OCI-LY1 (cell line): ENCODE data around the gene ZC3H11A.

Experiments used
- H2AFZ ChIP-seq: fragments of 200-600 bp; sonication (generic), shearing (Covaris generic); 2 replicates; pipeline ENCODE4 v1.6.0; 2014; ENCODE audit warnings: antibody characterized with exemption, mild to moderate bottlenecking, low read length
- H3F3A ChIP-seq: fragments of 200-600 bp; sonication (generic), shearing (Covaris generic); 2 replicates; pipeline ENCODE4 v1.6.0; 2014; ENCODE audit warnings: mild to moderate bottlenecking, antibody characterized with exemption, low read length, moderate library complexity; ENCODE audit not compliant: insufficient read depth
- H3K27ac ChIP-seq: fragments of 200-600 bp; sonication (generic); 2 replicates; pipeline ENCODE4 v1.5.1; 2014; ENCODE audit warnings: low read length, mixed run types, mild to moderate bottlenecking, low read depth; ENCODE audit not compliant: poor library complexity, severe bottlenecking
- H3K27me3 ChIP-seq: fragments of 200-600 bp; sonication (generic); 2 replicates; pipeline ENCODE4 v1.6.0; 2014; ENCODE audit warnings: antibody characterized with exemption, mild to moderate bottlenecking, low read length, moderate library complexity; ENCODE audit not compliant: insufficient read depth
- H3K36me3 ChIP-seq: fragments of 200-600 bp; sonication (generic); 2 replicates; pipeline ENCODE4 v1.6.1; 2014; ENCODE audit warnings: mild to moderate bottlenecking, antibody characterized with exemption, low read length, moderate library complexity, mixed read lengths; ENCODE audit not compliant: insufficient read depth
- H3K4me1 ChIP-seq: fragments of 200-600 bp; sonication (generic); 2 replicates; pipeline ENCODE4 v1.5.1; 2014; ENCODE audit warnings: mild to moderate bottlenecking, low read length, moderate library complexity; ENCODE audit not compliant: insufficient read depth, severe bottlenecking
- H3K4me2 ChIP-seq: fragments of 200-600 bp; sonication (generic), shearing (Covaris generic); 2 replicates; pipeline ENCODE4 v1.6.1; 2014; ENCODE audit warnings: low read length
- H3K4me3 ChIP-seq: fragments of 200-600 bp; sonication (generic); 2 replicates; pipeline ENCODE4 v1.5.1; 2014; ENCODE audit warnings: low read length, low read depth, mild to moderate bottlenecking, mixed read lengths; ENCODE audit not compliant: poor library complexity, severe bottlenecking
- H3K79me2 ChIP-seq: fragments of 200-600 bp; shearing (Covaris generic); 2 replicates; pipeline ENCODE4 v1.6.1; 2016; ENCODE audit warnings: mixed run types, low read length, mixed read lengths; ENCODE audit not compliant: insufficient read depth
- H3K9ac ChIP-seq: fragments of 200-600 bp; sonication (generic), shearing (Covaris generic); 2 replicates; pipeline ENCODE4 v1.6.1; 2014; ENCODE audit warnings: mild to moderate bottlenecking, low read length, mixed read lengths
- H3K9me2 ChIP-seq: fragments of 200-600 bp; sonication (generic), shearing (Covaris generic); 2 replicates; pipeline ENCODE4 v1.6.1; 2014; ENCODE audit warnings: low read depth, mild to moderate bottlenecking, low read length, mixed read lengths
- H3K9me3 ChIP-seq: fragments of 200-600 bp; shearing (Covaris generic); 2 replicates; pipeline ENCODE4 v1.6.1; 2014; ENCODE audit warnings: low read length, mixed read lengths
- H4K20me1 ChIP-seq: fragments of 200-600 bp; sonication (generic), shearing (Covaris generic); 2 replicates; pipeline ENCODE4 v1.6.0; 2016; ENCODE audit warnings: mild to moderate bottlenecking, low read length; ENCODE audit not compliant: insufficient read depth
- CTCF ChIP-seq: fragments of 200-600 bp; sonication (generic), shearing (Covaris generic); IDR thresholded peaks from 2 replicates; pipeline ENCODE4 v1.5.1; 2017; ENCODE audit warnings: mild to moderate bottlenecking, antibody characterized with exemption, low read length, moderate library complexity, mixed read lengths
- EZH2 ChIP-seq: fragments of 200-600 bp; sonication (generic), shearing (Covaris generic); IDR thresholded peaks from 2 replicates; pipeline ENCODE4 v1.8.0; 2017; ENCODE audit warnings: borderline replicate concordance, mixed run types, mild to moderate bottlenecking, antibody characterized with exemption, low read length, moderate library complexity, mixed read lengths

The ZC3H11A gene

GRCh38 chr1:203772836-203773235, 22.6 kb upstream of the ZC3H11A start:
- TF ChIP-seq CTCF (no peak), EZH2 (no peak)
- Histone ChIP-seq H3K36me3 (peaks cover 64% of the 10 kb centered on the region), H3K4me3 (no peak overlapping the region)

GRCh38 chr1:203776636-203777035, 18.8 kb upstream of the ZC3H11A start:
- TF ChIP-seq EZH2 (no peak), CTCF (peak; percentile 49; the same call in 1 of the 2 replicates)
- no peaks in the 10 kb centered on the region for H3K79me2 ChIP-seq
- peaks cover 43% of the 10 kb centered on the region for H3K36me3 ChIP-seq
- H3K9me3 ChIP-seq: no peaks in the 10 kb centered on the region
- no peak overlapping the region for H3K27ac ChIP-seq
- no peak overlapping the region for H3K9ac ChIP-seq
- H4K20me1 ChIP-seq: no peaks in the 10 kb centered on the region
- no peak overlapping the region for H3K4me2 ChIP-seq
- no peak overlapping the region for H3K4me3 ChIP-seq
- H2AFZ ChIP-seq: no peak overlapping the region
- H3F3A ChIP-seq: no peaks in the 10 kb centered on the region
- no peaks in the 10 kb centered on the region for H3K4me1 ChIP-seq
- H3K27me3 ChIP-seq: no peaks in the 10 kb centered on the region
- H3K9me2 ChIP-seq: no peaks in the 10 kb centered on the region

More at GRCh38 chr1:203772836-203773235, 22.6 kb upstream of the ZC3H11A start:
- H3K79me2 ChIP-seq: no peaks in the 10 kb centered on the region
- H3K4me2 ChIP-seq: no peak overlapping the region
- H2AFZ ChIP-seq: no peak overlapping the region
- H3K27ac ChIP-seq: no peak overlapping the region
- no peaks in the 10 kb centered on the region for H4K20me1 ChIP-seq
- H3F3A ChIP-seq: no peaks in the 10 kb centered on the region
- H3K4me1 ChIP-seq: no peaks in the 10 kb centered on the region
- H3K27me3 ChIP-seq: no peaks in the 10 kb centered on the region
- no peaks in the 10 kb centered on the region for H3K9me3 ChIP-seq
- no peak overlapping the region for H3K9ac ChIP-seq
- H3K9me2 ChIP-seq: no peaks in the 10 kb centered on the region

GRCh38 chr1:203777596-203777995, 17.8 kb upstream of the ZC3H11A start:
- TF ChIP-seq EZH2: no peak
- TF ChIP-seq CTCF: no peak
- H3K4me2 ChIP-seq: no peak overlapping the region
- H3K27me3 ChIP-seq: no peaks in the 10 kb centered on the region
- H3K79me2 ChIP-seq: no peaks in the 10 kb centered on the region
- H2AFZ ChIP-seq: no peak overlapping the region
- no peaks in the 10 kb centered on the region for H3K4me1 ChIP-seq
- no peak overlapping the region for H3K27ac ChIP-seq
- H3K9me2 ChIP-seq: no peaks in the 10 kb centered on the region
- no peaks in the 10 kb centered on the region for H4K20me1 ChIP-seq
- H3K36me3 ChIP-seq: peaks cover 35% of the 10 kb centered on the region
- no peaks in the 10 kb centered on the region for H3K9me3 ChIP-seq
- H3K9ac ChIP-seq: no peak overlapping the region
- no peak overlapping the region for H3K4me3 ChIP-seq
- H3F3A ChIP-seq: no peaks in the 10 kb centered on the region
